Measurements from ENCODE around the gene SPINT2.

DNA sequence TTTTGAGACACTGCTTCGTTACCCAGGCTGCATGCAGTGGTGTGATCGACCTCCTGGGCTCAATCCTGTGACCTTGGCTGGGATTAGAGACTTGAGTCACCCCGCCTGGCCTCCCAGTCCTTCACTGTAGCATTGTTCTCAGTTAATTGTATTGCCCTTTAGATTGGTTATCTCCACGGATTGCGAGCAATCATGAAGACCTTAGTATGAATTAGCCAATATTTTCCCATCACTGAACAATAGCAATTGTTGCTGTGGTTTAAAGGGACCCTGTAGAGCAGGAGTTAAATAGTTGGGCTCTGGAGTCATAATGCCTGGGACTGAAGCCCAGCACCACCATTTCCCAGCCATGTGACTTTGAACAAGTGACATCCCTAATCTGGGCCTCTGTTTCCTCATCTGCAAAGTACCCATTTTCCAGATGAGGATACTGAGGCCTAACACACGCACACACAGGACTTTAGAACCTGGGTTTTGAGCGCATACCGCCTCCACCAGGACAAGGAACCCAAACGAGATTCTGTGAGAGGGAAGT lies 16.6 kb upstream of the SPINT2 start:
- TF ChIP-seq POLR2A (IDR thresholded peaks at IDR 0.05): no peak
- TF ChIP-seq, protein P1, sequence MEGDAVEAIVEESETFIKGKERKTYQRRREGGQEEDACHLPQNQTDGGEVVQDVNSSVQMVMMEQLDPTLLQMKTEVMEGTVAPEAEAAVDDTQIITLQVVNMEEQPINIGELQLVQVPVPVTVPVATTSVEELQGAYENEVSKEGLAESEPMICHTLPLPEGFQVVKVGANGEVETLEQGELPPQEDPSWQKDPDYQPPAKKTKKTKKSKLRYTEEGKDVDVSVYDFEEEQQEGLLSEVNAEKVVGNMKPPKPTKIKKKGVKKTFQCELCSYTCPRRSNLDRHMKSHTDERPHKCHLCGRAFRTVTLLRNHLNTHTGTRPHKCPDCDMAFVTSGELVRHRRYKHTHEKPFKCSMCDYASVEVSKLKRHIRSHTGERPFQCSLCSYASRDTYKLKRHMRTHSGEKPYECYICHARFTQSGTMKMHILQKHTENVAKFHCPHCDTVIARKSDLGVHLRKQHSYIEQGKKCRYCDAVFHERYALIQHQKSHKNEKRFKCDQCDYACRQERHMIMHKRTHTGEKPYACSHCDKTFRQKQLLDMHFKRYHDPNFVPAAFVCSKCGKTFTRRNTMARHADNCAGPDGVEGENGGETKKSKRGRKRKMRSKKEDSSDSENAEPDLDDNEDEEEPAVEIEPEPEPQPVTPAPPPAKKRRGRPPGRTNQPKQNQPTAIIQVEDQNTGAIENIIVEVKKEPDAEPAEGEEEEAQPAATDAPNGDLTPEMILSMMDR (IDR thresholded peaks at IDR 0.05): no peak
